ENCODE data around the gene CPNE9. TPM values are rescaled to one million over a fixed set of nuclear protein-coding genes. Genes with fewer than 3 reads are reported as not detected.

Gene CPNE9
- total and polyA plus RNA-seq, 2 of the 13 experiments (the other 11 are each of a cell fraction or from before 2014, with no cell fraction given) = 0.20 TPM; not detected in 1

DNA sequence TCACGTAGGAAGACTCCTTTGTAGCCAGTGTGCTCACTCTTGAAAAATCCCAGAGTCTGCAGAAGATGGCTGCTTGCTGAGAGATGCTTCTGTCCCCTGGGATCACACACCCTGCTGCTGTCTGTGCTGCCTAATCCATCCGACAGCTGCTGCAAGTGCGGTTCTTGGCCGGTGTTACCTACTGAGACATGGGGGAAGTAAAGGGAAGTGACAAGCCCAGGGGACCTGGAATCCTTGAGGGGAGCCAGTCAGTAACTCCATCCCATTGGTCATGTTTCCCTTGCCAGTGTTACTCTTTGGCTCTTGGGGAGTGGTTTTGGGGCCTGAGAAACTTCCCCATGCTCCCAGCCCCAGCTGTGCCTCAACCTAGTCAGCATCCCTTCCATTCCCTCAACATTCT lies 8.3 kb upstream of the CPNE9 start:
- Histone ChIP-seq H3K9me3 (ENCODE audit: low read length) (no peaks in the 10 kb centered on the region), H3K9ac (ENCODE audit: insufficient read depth, low read depth, low read length) (no peak overlapping the region), H3K36me3 (replicated peaks in 1 of 2; ENCODE audit: control insufficient read depth in 1 of 2, insufficient read depth in 2 of 2, low read length in 2 of 2) (peaks cover 13 to 36% of the 10 kb centered on the region in 2 experiments), H3K4me2 (ENCODE audit: low read depth, low read length) (no peak overlapping the region), H3K27me3 (ENCODE audit: control insufficient read depth in 1 of 2, insufficient read depth in 2 of 2, low read length in 2 of 2) (no peaks in the 10 kb centered on the region), H3K79me2 (ENCODE audit: insufficient read depth, low read length) (no peaks in the 10 kb centered on the region), H3K4me1 (ENCODE audit: insufficient read depth, low read length) (no peaks in the 10 kb centered on the region), H2AFZ (ENCODE audit: low read length) (no peak overlapping the region), H3K4me3 (replicated peaks in 1 of 3; ENCODE audit: insufficient read depth in 1 of 3, low read depth in 2 of 3, low read length in 3 of 3) (no peak overlapping the region), H3K27ac (ENCODE audit: extremely low read length, insufficient read depth, low read length) (no peak overlapping the region), H4K20me1 (ENCODE audit: insufficient read depth, low read length) (no peaks in the 10 kb centered on the region)
- ChIA-PET CTCF (ENCODE audit: low intra/inter-chr PET ratio, low total read pairs) (no interaction called here), POLR2A (no interaction called here)
- intact Hi-C loops (cut with micrococcal nuclease; ENCODE audit: unreplicated experiment) = no loop called here
- FAIRE-seq (no peak), DNase-seq (ENCODE audit: low spot score) (no peak), ATAC-seq (no peak)
- 100% methylated on average over 3 of the region's 4 CpGs for WGBS (ENCODE audit: low lambda C conversion rate)
- BruUV-seq (replicated peaks) = no TSS peak
- no peak for TF ChIP-seq RELA (CRISPR knock-in tag; IDR thresholded peaks at IDR 0.05)
- in situ Hi-C loops (cut with HindIII; ENCODE audit: extremely low pct_ligation_motif_present, low pct_unique_long_range_greater_than_20kb) = no loop called here

DNA sequence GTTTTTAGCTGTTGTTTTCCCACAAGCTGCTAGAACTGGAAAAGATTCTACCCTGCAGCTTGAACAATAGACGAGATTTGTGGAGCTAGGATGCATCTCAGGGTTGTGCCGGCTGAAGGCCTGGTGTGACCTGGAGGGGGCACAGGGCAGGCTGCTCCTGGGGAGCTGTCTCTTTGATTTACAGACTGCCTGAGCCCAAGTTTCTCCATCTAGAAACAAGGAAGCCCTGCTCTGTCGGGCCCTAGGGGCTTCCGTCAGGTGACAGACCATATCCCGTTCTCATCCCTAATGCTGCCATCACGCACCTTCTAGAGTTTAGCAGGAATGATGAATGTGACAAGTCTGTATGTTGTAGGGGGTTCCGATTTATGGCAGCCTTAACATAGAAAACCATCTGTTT lies 7.9 kb upstream of the CPNE9 start:
- no peak overlapping the region for H3K27ac ChIP-seq (ENCODE audit: extremely low read length, insufficient read depth, low read length)
- ChIA-PET POLR2A (no interaction called here), CTCF (ENCODE audit: low intra/inter-chr PET ratio, low total read pairs) (no interaction called here)
- intact Hi-C loops (cut with micrococcal nuclease; ENCODE audit: unreplicated experiment) (no loop called here), in situ Hi-C loops (cut with HindIII; ENCODE audit: extremely low pct_ligation_motif_present, low pct_unique_long_range_greater_than_20kb) (no loop called here)
- 98% methylated on average over 7 of the region's 7 CpGs for WGBS (ENCODE audit: low lambda C conversion rate)
- H2AFZ ChIP-seq (ENCODE audit: low read length) = no peak overlapping the region
- H3K4me1 ChIP-seq (ENCODE audit: insufficient read depth, low read length) = no peaks in the 10 kb centered on the region
- no peak for FAIRE-seq
- H3K79me2 ChIP-seq (ENCODE audit: insufficient read depth, low read length) = no peaks in the 10 kb centered on the region
- H4K20me1 ChIP-seq (ENCODE audit: insufficient read depth, low read length) = no peaks in the 10 kb centered on the region
- no TSS peak for BruUV-seq (replicated peaks)
- H3K27me3 ChIP-seq (ENCODE audit: control insufficient read depth in 1 of 2, insufficient read depth in 2 of 2, low read length in 2 of 2) = no peaks in the 10 kb centered on the region
- peaks cover 12 to 33% of the 10 kb centered on the region in 2 experiments; a peak in 4 of 5 replicates for H3K36me3 ChIP-seq (replicated peaks in 1 of 2; ENCODE audit: control insufficient read depth in 1 of 2, insufficient read depth in 2 of 2, low read length in 2 of 2)
- no peaks in the 10 kb centered on the region for H3K9me3 ChIP-seq (ENCODE audit: low read length)
- H3K4me3 ChIP-seq (replicated peaks in 1 of 3; ENCODE audit: insufficient read depth in 1 of 3, low read depth in 2 of 3, low read length in 3 of 3) = no peak overlapping the region
- no peak for ATAC-seq
- H3K4me2 ChIP-seq (ENCODE audit: low read depth, low read length) = no peak overlapping the region
- DNase-seq (ENCODE audit: low spot score) = no peak
- H3K9ac ChIP-seq (ENCODE audit: insufficient read depth, low read depth, low read length) = no peak overlapping the region
- no peak for TF ChIP-seq ARNT2 (CRISPR knock-in tag; IDR thresholded peaks at IDR 0.05; ENCODE audit: low read depth)
- no peak for TF ChIP-seq ZNF672 (CRISPR knock-in tag; IDR thresholded peaks at IDR 0.05)
- TF ChIP-seq KDM5B (CRISPR knock-in tag; IDR thresholded peaks at IDR 0.05; ENCODE audit: borderline replicate concordance) = no peak
- no peak for TF ChIP-seq REL (CRISPR knock-in tag; conservative IDR thresholded peaks at IDR 0.05)
- TF ChIP-seq, protein P1, sequence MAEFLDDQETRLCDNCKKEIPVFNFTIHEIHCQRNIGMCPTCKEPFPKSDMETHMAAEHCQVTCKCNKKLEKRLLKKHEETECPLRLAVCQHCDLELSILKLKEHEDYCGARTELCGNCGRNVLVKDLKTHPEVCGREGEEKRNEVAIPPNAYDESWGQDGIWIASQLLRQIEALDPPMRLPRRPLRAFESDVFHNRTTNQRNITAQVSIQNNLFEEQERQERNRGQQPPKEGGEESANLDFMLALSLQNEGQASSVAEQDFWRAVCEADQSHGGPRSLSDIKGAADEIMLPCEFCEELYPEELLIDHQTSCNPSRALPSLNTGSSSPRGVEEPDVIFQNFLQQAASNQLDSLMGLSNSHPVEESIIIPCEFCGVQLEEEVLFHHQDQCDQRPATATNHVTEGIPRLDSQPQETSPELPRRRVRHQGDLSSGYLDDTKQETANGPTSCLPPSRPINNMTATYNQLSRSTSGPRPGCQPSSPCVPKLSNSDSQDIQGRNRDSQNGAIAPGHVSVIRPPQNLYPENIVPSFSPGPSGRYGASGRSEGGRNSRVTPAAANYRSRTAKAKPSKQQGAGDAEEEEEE (CRISPR knock-in tag; IDR thresholded peaks at IDR 0.05; ENCODE audit: borderline replicate concordance) = no peak
- TF ChIP-seq CBFB (CRISPR knock-in tag; IDR thresholded peaks at IDR 0.05) = no peak
- TF ChIP-seq ZNF772 (CRISPR knock-in tag; IDR thresholded peaks at IDR 0.05) = no peak
- TF ChIP-seq, protein P2, sequence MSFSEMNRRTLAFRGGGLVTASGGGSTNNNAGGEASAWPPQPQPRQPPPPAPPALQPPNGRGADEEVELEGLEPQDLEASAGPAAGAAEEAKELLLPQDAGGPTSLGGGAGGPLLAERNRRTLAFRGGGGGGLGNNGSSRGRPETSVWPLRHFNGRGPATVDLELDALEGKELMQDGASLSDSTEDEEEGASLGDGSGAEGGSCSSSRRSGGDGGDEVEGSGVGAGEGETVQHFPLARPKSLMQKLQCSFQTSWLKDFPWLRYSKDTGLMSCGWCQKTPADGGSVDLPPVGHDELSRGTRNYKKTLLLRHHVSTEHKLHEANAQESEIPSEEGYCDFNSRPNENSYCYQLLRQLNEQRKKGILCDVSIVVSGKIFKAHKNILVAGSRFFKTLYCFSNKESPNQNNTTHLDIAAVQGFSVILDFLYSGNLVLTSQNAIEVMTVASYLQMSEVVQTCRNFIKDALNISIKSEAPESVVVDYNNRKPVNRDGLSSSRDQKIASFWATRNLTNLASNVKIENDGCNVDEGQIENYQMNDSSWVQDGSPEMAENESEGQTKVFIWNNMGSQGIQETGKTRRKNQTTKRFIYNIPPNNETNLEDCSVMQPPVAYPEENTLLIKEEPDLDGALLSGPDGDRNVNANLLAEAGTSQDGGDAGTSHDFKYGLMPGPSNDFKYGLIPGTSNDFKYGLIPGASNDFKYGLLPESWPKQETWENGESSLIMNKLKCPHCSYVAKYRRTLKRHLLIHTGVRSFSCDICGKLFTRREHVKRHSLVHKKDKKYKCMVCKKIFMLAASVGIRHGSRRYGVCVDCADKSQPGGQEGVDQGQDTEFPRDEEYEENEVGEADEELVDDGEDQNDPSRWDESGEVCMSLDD (CRISPR knock-in tag; IDR thresholded peaks at IDR 0.05; ENCODE audit: borderline replicate concordance) = no peak
- no peak for TF ChIP-seq KLF13 (CRISPR knock-in tag; IDR thresholded peaks at IDR 0.05)
- no peak for TF ChIP-seq KDM1A (CRISPR knock-in tag; IDR thresholded peaks at IDR 0.05)

Measured in HepG2 (cell line).